HepG2 (cell line): Measurements from ENCODE around the gene ARSB. TPM values are rescaled to one million over a fixed set of nuclear protein-coding genes. Genes with fewer than 3 reads are reported as not detected.
A peak's percentile ranks its signal among the peaks of the same experiment; 100 is the strongest.

Source experiments
- CEBPB ChIP-seq: IDR thresholded peaks from 2 replicates; pipeline ENCODE4 v1.6.1; 2011; ENCODE audit warnings: low read depth, low read length, improper control_type of control experiment, borderline replicate concordance
- FOXK1 ChIP-seq: sonication (generic); formaldehyde crosslinking; IDR thresholded peaks from 2 replicates; pipeline ENCODE4 v1.4.0; 2020; ENCODE audit warnings: low read depth, missing genetic modification reagents, borderline replicate concordance
- JDP2 ChIP-seq: sonication (generic); formaldehyde crosslinking; IDR thresholded peaks from 2 replicates; pipeline ENCODE4 v1.8.1; 2022; ENCODE audit warnings: missing genetic modification reagents, borderline replicate concordance
- MBNL3 ChIP-seq: fragments of 250-450 bp; sonication (Bioruptor Pico); conservative IDR thresholded peaks from 2 replicates; pipeline ENCODE4 v1.8.0; 2022; ENCODE audit warnings: mild to moderate bottlenecking, inconsistent platforms
- MTF1 ChIP-seq: sonication (generic); formaldehyde crosslinking; IDR thresholded peaks from 2 replicates; pipeline ENCODE4 v1.5.0; 2020; ENCODE audit warnings: missing genetic modification reagents
- PITX1 ChIP-seq: sonication (generic); formaldehyde crosslinking; IDR thresholded peaks from 2 replicates; pipeline ENCODE4 v1.5.1; 2020; ENCODE audit warnings: mild to moderate bottlenecking, missing genetic modification reagents
- POLR2AphosphoS5 ChIP-seq: IDR thresholded peaks from 2 replicates; pipeline ENCODE4 v1.6.1; 2012; ENCODE audit warnings: low read depth, low read length
- SALL1 ChIP-seq: sonication (generic); formaldehyde crosslinking; IDR thresholded peaks from 2 replicates; pipeline ENCODE4 v1.8.0; 2022; ENCODE audit warnings: mild to moderate bottlenecking, missing genetic modification reagents
- SMAD9 ChIP-seq: sonication (generic); formaldehyde crosslinking; IDR thresholded peaks from 2 replicates; pipeline ENCODE4 v1.5.1; 2020; ENCODE audit warnings: mild to moderate bottlenecking, missing genetic modification reagents
- SOX6 ChIP-seq, 2 experiments: fragments of 450-650 bp in 1 of 2; sonication (generic) in 1 of 2; formaldehyde crosslinking in 1 of 2; IDR thresholded peaks; 2 replicates each; pipeline versions ENCODE4 v1.4.0 to v1.6.1; 2017 to 2020; ENCODE audit warnings: antibody characterized with exemption in 1 of 2, mild to moderate bottlenecking in 1 of 2, missing genetic modification reagents in 1 of 2
- SRY ChIP-seq: sonication (generic); formaldehyde crosslinking; IDR thresholded peaks from 2 replicates; pipeline ENCODE4 v1.8.0; 2022; ENCODE audit warnings: mild to moderate bottlenecking, missing genetic modification reagents
- TAF15 ChIP-seq: fragments of 200-400 bp; formaldehyde crosslinking; IDR thresholded peaks from one replicate; pipeline ENCODE4 v1.6.1; 2018; ENCODE audit warnings: mild to moderate bottlenecking, low read depth, low read length; ENCODE audit not compliant: poor library complexity, severe bottlenecking
- ZMYM3 ChIP-seq: sonication (generic); formaldehyde crosslinking; IDR thresholded peaks from 2 replicates; pipeline ENCODE4 v1.5.1; 2020; ENCODE audit warnings: mild to moderate bottlenecking, missing genetic modification reagents
- ZNF609 ChIP-seq: sonication (generic); formaldehyde crosslinking; IDR thresholded peaks from 2 replicates; pipeline ENCODE4 v1.4.0; 2020; ENCODE audit warnings: mild to moderate bottlenecking, missing genetic modification reagents, borderline replicate concordance
- ZNF749 ChIP-seq: sonication (generic); formaldehyde crosslinking; IDR thresholded peaks from 2 replicates; pipeline ENCODE4 v1.8.0; 2022; ENCODE audit warnings: mild to moderate bottlenecking, missing genetic modification reagents, moderate library complexity, borderline replicate concordance
- ZNF772 ChIP-seq: sonication (generic); formaldehyde crosslinking; IDR thresholded peaks from 2 replicates; pipeline ENCODE4 v1.5.0; 2020; ENCODE audit warnings: mild to moderate bottlenecking, missing genetic modification reagents
- polyA plus RNA-seq, 8 experiments: library from polyadenylated mRNA; depleted of rRNA in 3 of 8; stranded (reverse) in 7 of 8; unstranded in 1 of 8; fragments of >200 nt; fragmentation: Illumina TruSeq in 4 of 8; extraction: Trizol in 4 of 8; gene quantifications; 2 replicates each; pipeline versions ENCODE4 v1.2.1 to v1.2.3, GENCODE V29; 2011 to 2016; ENCODE audit warnings: low read depth in 4 of 8, missing spikeins in 1 of 8, mixed read lengths in 1 of 8; ENCODE audit not compliant: insufficient read depth in 1 of 8
- total RNA-seq, 5 experiments: library from RNA; depleted of rRNA; stranded (reverse); fragments of >200 nt; fragmentation: Illumina TruSeq; extraction: Trizol; gene quantifications; 2 replicates each; pipeline ENCODE4 v1.2.3, GENCODE V29; 2016; ENCODE audit warnings: low read depth in 1 of 5
- TF ChIP-seq, protein P1 (sequence below), 2 experiments: sonication (generic) in 1 of 2; formaldehyde crosslinking in 1 of 2; IDR thresholded peaks; 2 replicates each; pipeline versions ENCODE4 v1.4.0 to v1.6.1; 2016 to 2020; ENCODE audit warnings: borderline replicate concordance in 1 of 2, low read depth in 1 of 2, mild to moderate bottlenecking in 1 of 2, missing genetic modification reagents in 1 of 2
- TF ChIP-seq, protein P2 (sequence below): sonication (generic); formaldehyde crosslinking; IDR thresholded peaks from 2 replicates; pipeline ENCODE4 v1.8.0; 2022; ENCODE audit warnings: low read depth, missing genetic modification reagents

Gene ARSB
- total and polyA plus RNA-seq, 2 of the 13 experiments (the other 11 are each of a cell fraction or from before 2014, with no cell fraction given): 52.6 to 66.4 TPM

DNA sequence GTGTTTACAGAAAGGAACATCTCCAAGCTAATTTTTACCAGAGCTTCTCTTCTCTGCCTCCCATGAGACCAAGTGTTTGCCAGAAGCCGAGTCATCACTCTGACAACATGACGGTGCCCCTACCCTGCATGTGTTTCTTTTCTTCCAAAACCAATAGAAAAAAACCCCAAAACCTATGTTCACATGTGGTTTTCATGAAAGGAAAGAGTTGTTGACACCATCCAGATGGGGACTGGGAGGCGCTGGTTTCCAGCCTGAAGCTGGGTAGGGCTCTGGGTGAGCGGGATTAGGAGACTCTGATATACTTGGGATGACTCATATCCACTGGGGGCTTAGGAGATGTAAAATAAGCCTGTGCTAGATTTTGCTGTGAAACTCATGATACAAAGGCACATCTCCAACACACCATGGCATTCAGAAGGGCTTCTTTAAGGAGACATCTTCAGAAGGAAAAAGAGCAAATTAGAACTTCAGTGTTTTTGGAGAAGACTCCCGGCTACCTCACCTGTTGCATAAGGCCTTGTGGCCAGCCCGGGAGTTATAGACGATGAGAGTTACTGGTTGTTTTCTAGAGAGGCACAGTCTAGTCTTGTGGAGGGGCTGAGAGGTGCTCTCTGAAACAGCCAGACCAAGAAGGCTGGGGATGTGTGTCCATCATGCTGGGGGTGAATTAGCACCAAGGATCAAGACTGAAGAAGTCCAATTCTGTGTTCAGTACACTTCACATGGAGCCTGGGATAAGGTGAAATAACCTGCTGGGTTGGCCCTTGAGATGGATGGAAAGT, 227.6 kb downstream of the ARSB start (continued):
- TF ChIP-seq ZNF609 (CRISPR knock-in tag): no peak
- TF ChIP-seq, protein P1, sequence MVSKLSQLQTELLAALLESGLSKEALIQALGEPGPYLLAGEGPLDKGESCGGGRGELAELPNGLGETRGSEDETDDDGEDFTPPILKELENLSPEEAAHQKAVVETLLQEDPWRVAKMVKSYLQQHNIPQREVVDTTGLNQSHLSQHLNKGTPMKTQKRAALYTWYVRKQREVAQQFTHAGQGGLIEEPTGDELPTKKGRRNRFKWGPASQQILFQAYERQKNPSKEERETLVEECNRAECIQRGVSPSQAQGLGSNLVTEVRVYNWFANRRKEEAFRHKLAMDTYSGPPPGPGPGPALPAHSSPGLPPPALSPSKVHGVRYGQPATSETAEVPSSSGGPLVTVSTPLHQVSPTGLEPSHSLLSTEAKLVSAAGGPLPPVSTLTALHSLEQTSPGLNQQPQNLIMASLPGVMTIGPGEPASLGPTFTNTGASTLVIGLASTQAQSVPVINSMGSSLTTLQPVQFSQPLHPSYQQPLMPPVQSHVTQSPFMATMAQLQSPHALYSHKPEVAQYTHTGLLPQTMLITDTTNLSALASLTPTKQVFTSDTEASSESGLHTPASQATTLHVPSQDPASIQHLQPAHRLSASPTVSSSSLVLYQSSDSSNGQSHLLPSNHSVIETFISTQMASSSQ (IDR thresholded peaks at IDR 0.05; ENCODE audit: low read depth): no peak
- TF ChIP-seq, protein P1 (CRISPR knock-in tag; IDR thresholded peaks at IDR 0.05; ENCODE audit: borderline replicate concordance): no peak
- TF ChIP-seq JDP2 (CRISPR knock-in tag): no peak; the same call in 1 of the 2 replicates
- TF ChIP-seq ZNF749 (CRISPR knock-in tag): no peak
- no peak for TF ChIP-seq MTF1 (CRISPR knock-in tag)
- TF ChIP-seq TAF15: no peak
- TF ChIP-seq FOXK1 (CRISPR knock-in tag): 0 out of 2 replicates have a peak, but pooled peaks have one; percentile 14
- TF ChIP-seq SRY: no peak
- TF ChIP-seq ZMYM3 (CRISPR knock-in tag): 0 out of 2 replicates have a peak, but pooled peaks have one; percentile 6
- TF ChIP-seq CEBPB: no peak
- TF ChIP-seq MBNL3 (CRISPR knock-in tag): no peak
- TF ChIP-seq, protein P2, sequence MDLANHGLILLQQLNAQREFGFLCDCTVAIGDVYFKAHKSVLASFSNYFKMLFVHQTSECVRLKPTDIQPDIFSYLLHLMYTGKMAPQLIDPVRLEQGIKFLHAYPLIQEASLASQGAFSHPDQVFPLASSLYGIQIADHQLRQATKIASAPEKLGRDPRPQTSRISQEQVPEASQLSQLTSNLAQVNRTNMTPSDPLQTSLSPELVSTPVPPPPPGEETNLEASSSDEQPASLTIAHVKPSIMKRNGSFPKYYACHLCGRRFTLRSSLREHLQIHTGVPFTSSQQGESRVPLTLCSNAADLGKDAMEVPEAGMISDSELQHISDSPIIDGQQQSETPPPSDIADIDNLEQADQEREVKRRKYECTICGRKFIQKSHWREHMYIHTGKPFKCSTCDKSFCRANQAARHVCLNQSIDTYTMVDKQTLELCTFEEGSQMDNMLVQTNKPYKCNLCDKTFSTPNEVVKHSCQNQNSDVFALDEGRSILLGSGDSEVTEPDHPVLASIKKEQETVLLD (CRISPR knock-in tag): no peak
- 0 out of 2 replicates have a peak, but pooled peaks have one; percentile 5 for TF ChIP-seq SALL1 (CRISPR knock-in tag)
- TF ChIP-seq POLR2AphosphoS5: no peak
- TF ChIP-seq ZNF772: no peak
- no peak for TF ChIP-seq SMAD9 (CRISPR knock-in tag)
- TF ChIP-seq SOX6 (IDR thresholded peaks at IDR 0.05): no peak
- peak; percentile 39; the same call in 1 of the 2 replicates for TF ChIP-seq SOX6 (CRISPR knock-in tag; IDR thresholded peaks at IDR 0.05)
- no peak for TF ChIP-seq PITX1 (CRISPR knock-in tag)
